ENCODE data around the gene NACA.

Gene NACA

DNA sequence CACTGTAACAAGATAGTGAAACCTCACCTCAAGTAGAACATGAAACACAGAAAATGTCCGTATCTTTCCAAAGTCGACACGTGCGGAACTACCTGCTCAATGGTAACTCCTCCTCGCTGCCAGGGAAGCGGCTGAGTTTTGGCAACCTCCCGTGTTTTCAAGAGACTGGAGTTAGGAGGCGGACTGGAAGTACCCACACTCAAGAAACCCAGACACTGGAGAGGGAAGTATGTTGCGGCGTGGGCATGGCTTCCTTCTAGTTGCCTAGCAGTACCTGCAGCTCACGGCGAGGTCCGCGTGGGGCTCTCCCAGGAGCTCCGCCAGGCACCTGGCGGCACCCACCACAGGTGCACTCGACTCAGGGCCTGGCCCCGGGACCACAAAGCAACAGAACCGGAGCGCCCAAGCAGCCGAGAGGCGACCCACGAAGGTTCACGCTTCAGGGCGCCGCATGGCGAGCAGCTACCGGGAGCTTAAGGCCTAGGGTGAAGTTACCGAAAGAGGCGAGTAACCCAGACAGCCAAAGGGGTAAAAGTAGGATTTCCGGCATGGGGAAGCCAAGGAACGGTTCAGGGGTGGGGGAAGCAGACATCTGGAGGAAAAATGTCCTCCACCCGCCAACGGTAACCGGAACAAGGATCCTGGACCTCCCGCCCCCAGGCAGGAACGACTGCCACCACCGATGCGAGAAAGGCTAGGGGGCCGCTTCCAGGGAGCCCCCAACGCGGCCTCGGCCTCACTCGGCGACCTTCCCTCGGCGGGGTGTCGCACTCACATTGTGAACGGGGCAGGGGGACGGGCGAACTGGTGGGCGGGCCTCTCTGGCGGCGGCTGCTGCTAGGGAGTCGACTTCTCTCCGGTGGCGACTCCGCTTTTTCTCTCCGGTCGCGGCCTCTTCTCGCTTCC lies 37.6 kb downstream of the NACA start:
- DNase-seq, result peak; percentile 33 to 59

DNA sequence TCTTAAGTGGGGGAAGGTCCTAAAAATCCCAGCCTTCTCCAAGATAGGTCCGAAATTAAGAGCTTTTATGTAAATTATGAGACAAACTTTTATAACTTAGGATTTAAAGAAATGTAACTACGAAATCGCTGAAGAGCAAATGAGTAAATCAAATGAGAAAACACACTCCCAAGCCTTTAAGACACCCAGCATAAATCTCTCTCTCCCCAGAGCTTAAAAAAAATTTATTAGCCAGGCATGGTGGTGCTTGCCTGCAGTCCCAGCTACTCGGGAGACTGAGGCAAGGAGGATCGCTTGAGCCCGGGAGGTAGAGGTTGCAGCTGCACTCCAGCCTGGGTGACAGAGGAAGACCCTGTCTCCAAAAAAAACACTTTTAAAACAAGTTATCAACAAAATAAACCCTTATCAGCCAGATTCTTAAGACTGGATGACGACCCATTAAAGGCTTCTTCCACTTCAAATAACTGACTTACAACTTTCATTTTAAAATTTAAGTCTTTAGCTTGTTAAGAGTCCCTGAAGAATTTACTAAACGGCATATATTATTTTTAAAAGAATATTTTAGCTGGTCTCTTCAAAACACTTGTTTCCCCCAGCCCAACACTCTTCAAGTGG lies 40.2 kb downstream of the NACA start:
- no peak for DNase-seq

DNA sequence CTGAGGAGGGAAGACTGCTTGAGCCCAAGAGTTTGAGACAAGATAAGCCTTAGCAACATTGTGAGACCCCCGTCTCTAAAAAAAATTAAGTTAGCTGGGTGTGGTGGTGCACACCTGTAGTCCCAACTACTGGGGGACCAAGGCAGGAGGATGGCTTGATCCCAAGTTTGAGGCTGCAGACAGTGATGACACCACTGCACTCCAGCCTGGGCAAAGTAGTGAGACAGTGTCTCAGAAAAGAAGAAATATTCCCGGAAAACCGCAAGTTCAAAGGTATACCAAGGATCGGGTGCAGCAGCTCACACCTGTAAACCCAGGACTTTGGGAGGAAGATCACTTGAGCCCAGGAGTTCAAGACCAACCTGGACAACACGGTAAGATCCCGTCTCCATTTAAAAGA lies 42.8 kb downstream of the NACA start:
- no peak for DNase-seq

DNA sequence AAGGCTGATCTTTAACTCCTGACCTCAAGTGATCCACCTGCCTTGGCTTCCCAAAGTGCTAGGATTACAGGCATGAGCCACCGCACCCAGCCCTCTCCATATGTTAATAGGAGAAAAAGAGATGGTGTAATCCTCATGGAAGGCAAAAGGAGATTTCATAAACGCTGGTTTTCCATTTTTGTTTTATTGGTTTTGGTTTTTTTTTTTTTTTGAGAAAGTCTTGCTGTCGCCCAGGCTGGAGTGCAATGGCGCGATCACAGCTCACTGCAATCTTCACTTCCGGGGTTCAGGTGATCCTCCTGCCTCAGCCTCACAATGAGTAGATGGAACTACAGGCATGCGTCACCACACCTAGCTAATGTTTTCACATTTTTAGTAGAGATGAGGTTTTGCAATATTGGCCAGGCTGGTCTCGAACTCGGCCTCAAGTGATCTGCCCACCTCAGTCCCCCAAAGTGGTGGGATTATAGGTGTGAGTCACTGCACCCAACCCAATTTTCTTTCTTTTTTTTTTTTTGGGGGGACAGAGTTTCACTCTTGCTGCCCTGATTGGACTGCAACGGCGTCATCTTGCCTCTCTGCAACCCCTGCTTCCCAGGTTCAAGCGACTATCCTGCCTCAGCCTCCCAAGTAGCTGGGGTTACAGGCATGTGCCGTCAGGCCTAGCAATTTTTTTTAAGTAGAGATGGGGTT lies 45.1 kb downstream of the NACA start:
- no peak for DNase-seq

DNA sequence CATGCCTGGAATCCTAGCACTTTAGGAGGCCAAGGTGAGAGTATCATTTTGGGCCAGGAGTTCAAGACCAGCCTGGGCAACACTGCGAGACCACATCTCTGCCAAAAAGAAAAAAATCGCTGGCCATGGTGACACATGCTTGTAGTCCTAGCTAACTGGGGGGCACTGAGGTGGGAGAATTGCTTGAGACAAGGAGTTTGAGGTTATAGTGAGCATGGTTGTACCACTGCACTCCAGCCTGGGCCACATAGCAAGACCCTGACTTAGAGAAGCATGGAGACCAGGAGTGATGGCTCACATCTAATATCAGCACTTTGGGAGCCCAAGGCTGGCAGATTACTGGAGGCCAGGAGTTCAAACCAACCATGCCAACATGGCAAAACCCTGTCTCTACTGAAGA lies 46.2 kb downstream of the NACA start:
- no peak for DNase-seq

DNA sequence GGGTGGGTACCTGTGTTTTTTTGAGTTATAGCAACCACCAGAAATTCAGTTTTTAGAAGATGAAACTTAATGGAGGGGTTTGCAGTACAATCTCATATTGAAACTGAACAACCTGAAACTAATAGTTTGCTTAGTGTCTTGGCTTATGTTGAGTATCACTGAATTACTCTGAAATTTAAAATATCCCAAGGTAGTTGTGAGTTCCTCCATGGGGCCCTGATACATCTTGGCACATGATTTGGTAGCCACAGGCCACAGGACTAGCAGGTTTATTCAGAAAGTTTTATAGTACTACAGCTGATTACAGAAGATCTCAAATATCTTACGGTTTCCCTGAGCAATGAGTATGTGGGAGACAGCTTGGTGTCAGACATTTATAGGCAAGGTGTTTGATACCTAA lies 47.4 kb downstream of the NACA start:
- DNase-seq, result no peak

DNA sequence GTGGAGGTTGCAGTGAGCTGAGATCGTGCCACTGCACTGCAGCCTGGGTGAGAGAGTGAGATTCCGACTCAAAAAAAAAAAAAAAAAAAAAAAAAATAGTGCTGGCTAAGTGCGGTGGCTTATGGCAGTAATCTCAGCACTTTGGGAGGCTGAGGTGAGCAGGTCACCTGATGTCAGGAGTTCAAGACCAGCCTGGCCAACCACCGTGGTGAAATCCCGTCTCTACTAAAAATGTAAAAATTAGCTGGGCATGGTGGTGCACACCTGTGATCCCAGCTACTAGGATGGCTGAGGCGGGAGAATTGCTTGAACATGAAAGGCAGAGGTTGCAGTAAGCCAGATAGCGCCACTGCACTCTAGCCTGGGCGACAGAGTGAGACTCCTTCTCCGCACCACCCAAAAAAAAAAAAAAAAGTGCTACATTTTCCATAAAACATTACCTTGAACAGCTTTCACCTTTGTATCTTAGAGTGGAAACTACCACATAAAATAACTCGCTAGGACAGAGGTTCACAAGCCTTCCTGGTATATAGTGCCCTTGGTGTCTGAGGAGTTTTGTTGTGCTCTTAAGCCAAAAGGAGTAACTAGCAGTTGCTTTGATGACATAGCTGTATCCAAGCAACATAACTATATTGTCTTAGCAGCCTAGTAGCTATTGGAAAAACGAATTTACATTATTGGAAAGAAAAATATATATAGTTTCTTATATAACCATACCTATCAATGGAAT lies 48.1 kb downstream of the NACA start:
- DNase-seq, result no peak

DNA sequence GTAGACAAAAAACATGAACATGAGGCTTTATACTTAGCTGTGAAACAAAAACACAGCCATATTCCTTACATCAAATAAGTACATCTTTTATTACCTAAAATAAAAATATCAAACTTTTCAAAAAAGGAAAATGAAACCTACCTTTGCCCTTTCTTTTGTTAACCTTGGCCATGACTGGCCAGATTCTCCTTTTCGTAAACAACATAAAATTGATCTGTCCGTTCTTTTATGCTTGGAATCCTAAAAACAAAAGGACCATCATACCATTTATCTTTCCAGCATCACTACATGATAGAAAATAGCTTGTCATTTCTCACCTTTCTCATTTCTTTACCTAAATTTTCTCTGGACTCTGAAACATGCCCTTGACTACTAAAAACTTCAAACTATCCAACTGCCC lies 53.5 kb downstream of the NACA start:
- no peak for DNase-seq

DNA sequence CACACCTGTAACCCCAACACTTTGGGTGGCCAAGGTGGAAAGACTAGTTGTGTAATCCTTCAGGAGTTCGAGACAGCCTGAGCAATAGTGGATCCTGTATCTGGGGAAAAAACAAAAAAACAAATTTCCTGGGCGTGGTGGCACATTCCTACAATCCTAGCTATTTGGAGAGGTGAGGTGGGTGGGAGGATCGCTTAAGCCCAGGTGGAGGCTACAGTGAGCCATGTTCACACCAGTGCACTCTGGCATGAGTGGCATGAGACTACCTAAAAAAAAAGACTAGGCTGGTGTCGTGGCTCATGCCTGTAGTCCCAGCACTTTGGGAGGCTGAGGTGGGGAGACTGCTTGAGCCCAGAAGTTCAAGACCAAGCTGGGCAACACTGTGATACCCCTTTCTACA lies 54.3 kb downstream of the NACA start:
- DNase-seq, result no peak

DNA sequence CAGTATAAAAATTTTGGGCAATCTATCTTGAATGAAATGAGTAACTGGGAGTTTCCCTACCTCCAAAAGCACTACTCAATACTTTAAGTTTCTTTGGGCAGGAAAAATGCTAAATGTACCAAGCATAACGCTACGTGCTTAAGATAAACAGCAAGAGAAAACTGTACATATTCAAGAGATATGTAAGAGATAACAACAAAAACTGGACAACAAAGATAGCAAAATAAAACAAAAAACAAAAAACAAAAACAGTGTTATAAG lies 57.0 kb downstream of the NACA start:
- DNase-seq, result no peak

All from NCI-H2081 (cell line).